Retinal pigment epithelial cell (primary cell): ENCODE measurements around the gene MED25.

ENCODE experiments used
- DNase-seq: peaks from one replicate; pipeline ENCODE4 v3.0.0-alpha.2; 2010; ENCODE audit warnings: low read depth
- H3K4me3 ChIP-seq: 2 replicates; pipeline ENCODE4 v1.5.1; 2011; ENCODE audit warnings: mild to moderate bottlenecking, low read length, control low read depth, moderate library complexity
- TF ChIP-seq, protein P1 (sequence below): conservative IDR thresholded peaks from 2 replicates; pipeline ENCODE4 v1.5.1; 2011; ENCODE audit warnings: low read depth, low read length, control low read depth, inconsistent platforms

The MED25 gene

DNA sequence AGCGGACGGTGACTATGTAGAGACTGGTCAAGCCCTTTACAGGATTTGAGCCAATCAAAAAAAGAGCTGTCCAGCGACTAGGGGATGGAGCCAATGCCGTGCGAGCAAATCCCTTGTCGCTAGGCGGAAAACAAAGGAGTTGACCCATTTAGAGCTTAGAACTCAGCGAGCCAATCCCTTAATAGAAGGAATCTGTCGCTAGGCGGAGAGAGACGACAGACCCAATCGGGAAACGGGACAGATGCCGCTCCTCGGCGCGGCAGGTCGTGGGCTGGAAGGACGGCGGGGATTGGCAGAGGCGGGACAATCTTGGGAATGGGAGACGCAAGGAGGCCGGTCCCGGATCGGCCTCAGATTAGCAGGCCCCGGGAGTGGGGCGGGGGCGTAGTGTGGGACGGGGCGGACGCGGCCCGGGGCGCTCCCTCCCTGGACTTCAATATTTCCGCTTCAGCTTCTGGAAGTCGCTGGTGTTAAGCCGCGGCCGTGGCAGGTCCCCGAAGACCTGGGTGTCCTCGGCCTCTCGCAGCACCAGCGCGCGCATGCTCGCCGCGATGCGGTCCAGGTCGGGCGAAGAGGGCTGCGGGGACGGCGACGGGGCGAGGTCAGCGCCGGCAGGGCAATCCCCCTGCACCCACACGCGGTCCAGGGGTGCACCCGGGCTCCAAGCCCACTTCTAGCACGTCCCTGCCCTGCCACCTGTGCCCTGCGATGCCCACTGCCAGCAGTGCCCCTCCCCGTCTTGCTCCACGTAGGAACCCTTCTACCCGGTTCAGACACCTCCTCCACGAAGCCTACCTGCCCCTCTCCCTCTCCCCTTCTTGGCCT, 51.6 kb downstream of the MED25 start:
- DNase-seq: peak; percentile 100
- peak overlapping the region; percentile 43 for H3K4me3 ChIP-seq
- TF ChIP-seq, protein P1, sequence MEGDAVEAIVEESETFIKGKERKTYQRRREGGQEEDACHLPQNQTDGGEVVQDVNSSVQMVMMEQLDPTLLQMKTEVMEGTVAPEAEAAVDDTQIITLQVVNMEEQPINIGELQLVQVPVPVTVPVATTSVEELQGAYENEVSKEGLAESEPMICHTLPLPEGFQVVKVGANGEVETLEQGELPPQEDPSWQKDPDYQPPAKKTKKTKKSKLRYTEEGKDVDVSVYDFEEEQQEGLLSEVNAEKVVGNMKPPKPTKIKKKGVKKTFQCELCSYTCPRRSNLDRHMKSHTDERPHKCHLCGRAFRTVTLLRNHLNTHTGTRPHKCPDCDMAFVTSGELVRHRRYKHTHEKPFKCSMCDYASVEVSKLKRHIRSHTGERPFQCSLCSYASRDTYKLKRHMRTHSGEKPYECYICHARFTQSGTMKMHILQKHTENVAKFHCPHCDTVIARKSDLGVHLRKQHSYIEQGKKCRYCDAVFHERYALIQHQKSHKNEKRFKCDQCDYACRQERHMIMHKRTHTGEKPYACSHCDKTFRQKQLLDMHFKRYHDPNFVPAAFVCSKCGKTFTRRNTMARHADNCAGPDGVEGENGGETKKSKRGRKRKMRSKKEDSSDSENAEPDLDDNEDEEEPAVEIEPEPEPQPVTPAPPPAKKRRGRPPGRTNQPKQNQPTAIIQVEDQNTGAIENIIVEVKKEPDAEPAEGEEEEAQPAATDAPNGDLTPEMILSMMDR: no peak

DNA sequence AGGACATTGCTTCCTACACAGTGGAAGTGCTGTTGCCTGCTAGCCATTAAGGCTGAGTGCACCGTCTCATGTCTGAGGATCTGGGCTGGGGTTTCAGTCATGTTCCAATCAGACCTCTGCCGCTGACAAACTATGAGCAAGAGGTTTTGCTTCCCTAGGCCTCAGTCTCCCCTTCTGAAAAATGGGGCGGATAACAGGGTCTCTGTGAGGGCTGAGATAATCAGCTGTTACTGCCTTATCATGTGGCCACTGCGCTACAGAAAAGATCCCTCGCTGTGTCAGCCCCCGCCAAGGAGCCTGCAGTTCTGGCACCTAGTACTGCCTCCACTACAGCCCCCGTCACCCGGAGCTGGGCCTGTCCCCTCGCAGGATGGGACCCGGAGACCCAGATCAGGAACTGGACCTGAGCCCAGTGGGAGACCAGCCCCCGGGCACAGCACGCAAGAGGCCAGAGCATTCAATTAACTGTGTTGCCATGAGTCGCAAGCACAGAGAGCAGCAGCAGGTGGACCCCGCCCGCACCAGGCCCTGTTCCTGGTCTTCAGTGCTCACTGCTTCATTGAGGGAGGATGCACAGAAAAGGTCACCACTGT, 52.3 kb downstream of the MED25 start:
- H3K4me3 ChIP-seq: peak overlapping the region; percentile 43
- no peak for DNase-seq
- TF ChIP-seq, protein P1: no peak

DNA sequence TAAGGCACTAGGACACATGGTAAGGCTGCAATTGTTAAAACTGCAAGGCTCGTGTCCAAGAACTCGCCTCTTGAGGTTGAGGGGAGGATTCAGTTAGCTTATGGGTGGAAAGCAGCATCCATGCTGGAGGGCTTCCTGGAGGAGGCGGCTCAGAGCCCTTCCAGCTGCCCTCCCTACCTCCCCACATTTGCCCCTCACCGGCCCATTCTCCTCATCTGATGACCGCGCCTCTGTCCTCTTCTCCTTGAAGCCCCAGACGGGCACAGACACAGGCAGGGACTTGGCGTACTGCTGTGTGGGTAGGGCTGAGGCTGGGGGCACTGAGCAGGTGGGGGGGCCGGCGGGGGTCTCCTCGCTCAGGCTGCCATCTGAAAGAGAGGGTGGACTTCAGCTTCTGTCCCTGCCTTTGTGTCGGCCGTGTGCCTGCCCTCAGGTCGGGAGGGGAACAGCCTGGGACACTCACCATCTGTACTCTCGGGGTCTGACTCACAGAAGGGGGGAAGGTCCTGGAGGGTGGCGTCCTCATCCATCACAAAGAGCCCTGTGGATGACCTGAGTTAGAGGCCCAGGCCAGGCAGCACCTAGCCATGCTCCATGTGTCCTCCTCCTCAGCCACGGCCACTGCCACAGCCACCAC, 53.4 kb downstream of the MED25 start:
- no peak for DNase-seq
- TF ChIP-seq, protein P1: no peak
- no peak overlapping the region for H3K4me3 ChIP-seq

DNA sequence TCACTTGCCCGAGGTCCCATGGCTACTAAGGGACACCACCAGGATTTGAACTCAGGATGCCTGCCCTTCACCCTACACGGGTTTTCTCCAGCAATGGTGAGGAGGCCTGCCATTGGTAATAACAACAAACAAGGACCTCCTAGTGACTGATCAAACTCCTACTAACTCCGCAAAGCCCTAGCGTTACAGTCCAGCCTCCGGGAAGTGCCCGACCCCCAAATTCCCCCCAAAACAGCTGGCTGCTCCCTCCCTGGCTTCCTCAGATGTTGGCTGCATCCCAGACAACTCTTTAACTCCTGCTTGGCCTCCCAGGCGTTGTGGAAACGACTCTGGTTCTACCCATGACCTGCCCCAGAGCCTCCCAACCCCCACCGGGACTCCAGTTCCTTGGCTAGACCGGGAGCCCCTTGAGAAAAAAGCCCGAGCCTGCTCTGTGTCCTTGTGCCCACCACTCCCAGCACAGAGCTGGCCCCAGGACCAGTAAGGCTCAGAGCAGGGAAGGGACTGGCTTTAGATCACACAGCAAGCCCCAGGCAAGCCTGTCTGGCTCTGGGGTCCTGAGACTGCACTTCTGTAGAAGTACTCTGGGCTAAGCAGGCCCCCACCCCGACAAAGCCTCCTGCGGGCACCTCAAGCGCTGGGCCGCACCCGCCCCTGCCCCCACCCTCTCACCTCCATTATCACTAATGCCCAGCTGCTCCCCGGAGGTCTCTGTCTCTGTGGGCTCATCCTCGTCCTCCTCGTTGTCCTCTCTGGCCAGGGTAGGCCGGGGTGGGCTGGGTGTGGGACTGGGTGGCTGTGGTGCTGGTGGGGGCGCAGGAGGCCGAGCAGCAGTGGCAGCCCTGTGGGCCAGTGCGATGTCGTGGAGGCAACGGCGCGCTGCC, 54.4 kb downstream of the MED25 start:
- no peak overlapping the region for H3K4me3 ChIP-seq
- no peak for DNase-seq
- TF ChIP-seq, protein P1: no peak

DNA sequence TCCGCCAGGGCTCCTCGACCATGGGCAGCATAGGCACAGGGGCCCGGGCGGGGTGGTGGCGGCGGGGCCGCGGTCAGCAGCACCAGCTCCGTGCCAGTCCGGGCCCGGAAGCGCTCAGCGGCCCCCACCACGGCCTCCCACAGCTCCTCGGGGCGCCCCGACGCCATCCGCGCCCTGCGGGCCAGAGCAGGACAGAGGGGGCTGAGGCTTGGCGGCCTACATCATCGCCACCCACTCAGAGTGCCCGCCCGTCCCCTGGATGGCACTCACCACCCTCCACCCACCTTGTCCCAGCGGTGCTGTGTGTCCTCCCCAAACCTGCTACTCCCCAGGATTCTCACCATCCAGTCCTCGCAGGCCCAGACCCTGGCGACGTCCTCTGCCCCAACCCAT, 55.0 kb downstream of the MED25 start:
- DNase-seq: no peak
- TF ChIP-seq, protein P1: no peak
- no peak overlapping the region for H3K4me3 ChIP-seq

DNA sequence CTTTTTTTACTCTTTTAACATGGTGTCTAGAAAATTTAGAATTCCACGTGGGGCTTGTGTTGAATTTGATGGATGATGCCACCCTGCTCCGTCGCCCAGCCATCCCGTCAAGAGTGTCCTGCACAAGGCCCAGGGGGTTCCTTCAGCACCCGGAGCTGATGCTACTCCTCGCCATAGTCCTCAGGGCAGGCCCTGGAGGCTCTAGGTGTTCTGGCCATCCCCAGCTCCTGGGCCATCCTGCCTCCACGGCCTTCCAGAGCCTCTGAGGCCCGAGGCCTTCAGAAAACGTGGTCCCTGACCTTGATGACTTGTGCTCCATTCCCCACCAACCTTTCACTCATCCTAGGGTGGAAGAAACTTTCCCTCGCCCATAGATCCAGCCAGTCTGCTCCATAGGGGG, 55.7 kb downstream of the MED25 start:
- TF ChIP-seq, protein P1: no peak
- H3K4me3 ChIP-seq: no peak overlapping the region
- no peak for DNase-seq
